Measurements from ENCODE around the gene SRM. TPM values are rescaled to one million over a fixed set of nuclear protein-coding genes. Genes with fewer than 3 reads are reported as not detected.

Gene SRM
- total RNA-seq, 1 experiment from 2014 or later, result 249 TPM

DNA sequence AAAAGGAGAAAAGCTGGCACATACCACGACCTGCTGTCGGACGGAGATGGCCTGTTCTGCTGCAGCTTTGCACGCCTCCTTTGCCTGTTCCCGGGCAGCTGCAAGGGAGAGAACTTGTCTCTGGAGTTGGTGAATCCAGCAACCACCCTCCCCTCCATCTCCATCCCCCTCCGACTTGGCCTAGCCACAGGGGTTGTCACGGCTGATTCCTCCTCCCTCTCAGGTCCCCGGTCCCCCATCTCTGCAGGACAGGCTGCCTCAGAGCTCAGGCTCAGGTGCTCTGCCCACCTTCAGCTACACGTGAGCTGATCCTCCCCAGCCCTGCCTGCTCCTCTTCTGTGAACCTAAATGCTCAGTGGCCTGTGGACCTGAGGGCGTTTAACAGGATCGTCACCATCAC lies 11.1 kb upstream of the SRM start:
- Histone ChIP-seq H3K9me3 (ENCODE audit: control insufficient read depth, insufficient read depth, low read depth, low read length) (no peaks in the 10 kb centered on the region), H3K4me1 (ENCODE audit: control insufficient read depth, insufficient read depth, low read length) (no peaks in the 10 kb centered on the region), H3K27ac (ENCODE audit: low read length) (no peak overlapping the region), H3K36me3 (ENCODE audit: control insufficient read depth, insufficient read depth, low read length) (peaks cover 27% of the 10 kb centered on the region), H3K4me3 (ENCODE audit: low read depth in 2 of 2, low read length in 2 of 2) (no peak overlapping the region), H3K27me3 (ENCODE audit: control insufficient read depth, insufficient read depth, low read length) (no peaks in the 10 kb centered on the region)
- no TSS peak for BruUV-seq (replicated peaks)
- POLR2A ChIA-PET, result no interaction called here
- no peak for ATAC-seq
- intact Hi-C loops (cut with micrococcal nuclease; ENCODE audit: unreplicated experiment), result no loop called here
- CTCF ChIA-PET, result no interaction called here
- in situ Hi-C loops (cut with HindIII; ENCODE audit: low pct_unique_long_range_greater_than_20kb, low sequenced_read_pairs), result no loop called here
- TF ChIP-seq, protein P1, sequence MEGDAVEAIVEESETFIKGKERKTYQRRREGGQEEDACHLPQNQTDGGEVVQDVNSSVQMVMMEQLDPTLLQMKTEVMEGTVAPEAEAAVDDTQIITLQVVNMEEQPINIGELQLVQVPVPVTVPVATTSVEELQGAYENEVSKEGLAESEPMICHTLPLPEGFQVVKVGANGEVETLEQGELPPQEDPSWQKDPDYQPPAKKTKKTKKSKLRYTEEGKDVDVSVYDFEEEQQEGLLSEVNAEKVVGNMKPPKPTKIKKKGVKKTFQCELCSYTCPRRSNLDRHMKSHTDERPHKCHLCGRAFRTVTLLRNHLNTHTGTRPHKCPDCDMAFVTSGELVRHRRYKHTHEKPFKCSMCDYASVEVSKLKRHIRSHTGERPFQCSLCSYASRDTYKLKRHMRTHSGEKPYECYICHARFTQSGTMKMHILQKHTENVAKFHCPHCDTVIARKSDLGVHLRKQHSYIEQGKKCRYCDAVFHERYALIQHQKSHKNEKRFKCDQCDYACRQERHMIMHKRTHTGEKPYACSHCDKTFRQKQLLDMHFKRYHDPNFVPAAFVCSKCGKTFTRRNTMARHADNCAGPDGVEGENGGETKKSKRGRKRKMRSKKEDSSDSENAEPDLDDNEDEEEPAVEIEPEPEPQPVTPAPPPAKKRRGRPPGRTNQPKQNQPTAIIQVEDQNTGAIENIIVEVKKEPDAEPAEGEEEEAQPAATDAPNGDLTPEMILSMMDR (IDR thresholded peaks at IDR 0.05), result no peak
- TF ChIP-seq SIN3A (IDR thresholded peaks at IDR 0.05; ENCODE audit: borderline replicate concordance, insufficient read depth, low read depth, low read length) (no peak), TCF7L2 (IDR thresholded peaks at IDR 0.05; ENCODE audit: low read depth, low read length) (no peak), POLR2AphosphoS5 (IDR thresholded peaks at IDR 0.05; ENCODE audit: low read depth, low read length) (no peak; the same call in 1 of the 2 replicates)
- TF ChIP-seq, protein P2, sequence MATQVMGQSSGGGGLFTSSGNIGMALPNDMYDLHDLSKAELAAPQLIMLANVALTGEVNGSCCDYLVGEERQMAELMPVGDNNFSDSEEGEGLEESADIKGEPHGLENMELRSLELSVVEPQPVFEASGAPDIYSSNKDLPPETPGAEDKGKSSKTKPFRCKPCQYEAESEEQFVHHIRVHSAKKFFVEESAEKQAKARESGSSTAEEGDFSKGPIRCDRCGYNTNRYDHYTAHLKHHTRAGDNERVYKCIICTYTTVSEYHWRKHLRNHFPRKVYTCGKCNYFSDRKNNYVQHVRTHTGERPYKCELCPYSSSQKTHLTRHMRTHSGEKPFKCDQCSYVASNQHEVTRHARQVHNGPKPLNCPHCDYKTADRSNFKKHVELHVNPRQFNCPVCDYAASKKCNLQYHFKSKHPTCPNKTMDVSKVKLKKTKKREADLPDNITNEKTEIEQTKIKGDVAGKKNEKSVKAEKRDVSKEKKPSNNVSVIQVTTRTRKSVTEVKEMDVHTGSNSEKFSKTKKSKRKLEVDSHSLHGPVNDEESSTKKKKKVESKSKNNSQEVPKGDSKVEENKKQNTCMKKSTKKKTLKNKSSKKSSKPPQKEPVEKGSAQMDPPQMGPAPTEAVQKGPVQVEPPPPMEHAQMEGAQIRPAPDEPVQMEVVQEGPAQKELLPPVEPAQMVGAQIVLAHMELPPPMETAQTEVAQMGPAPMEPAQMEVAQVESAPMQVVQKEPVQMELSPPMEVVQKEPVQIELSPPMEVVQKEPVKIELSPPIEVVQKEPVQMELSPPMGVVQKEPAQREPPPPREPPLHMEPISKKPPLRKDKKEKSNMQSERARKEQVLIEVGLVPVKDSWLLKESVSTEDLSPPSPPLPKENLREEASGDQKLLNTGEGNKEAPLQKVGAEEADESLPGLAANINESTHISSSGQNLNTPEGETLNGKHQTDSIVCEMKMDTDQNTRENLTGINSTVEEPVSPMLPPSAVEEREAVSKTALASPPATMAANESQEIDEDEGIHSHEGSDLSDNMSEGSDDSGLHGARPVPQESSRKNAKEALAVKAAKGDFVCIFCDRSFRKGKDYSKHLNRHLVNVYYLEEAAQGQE (IDR thresholded peaks at IDR 0.05; ENCODE audit: insufficient read depth in 1 of 2, low read depth in 2 of 2, low read length in 1 of 2), result no peak
- no peak for DNase-seq (ENCODE audit: low read depth, low spot score)

DNA sequence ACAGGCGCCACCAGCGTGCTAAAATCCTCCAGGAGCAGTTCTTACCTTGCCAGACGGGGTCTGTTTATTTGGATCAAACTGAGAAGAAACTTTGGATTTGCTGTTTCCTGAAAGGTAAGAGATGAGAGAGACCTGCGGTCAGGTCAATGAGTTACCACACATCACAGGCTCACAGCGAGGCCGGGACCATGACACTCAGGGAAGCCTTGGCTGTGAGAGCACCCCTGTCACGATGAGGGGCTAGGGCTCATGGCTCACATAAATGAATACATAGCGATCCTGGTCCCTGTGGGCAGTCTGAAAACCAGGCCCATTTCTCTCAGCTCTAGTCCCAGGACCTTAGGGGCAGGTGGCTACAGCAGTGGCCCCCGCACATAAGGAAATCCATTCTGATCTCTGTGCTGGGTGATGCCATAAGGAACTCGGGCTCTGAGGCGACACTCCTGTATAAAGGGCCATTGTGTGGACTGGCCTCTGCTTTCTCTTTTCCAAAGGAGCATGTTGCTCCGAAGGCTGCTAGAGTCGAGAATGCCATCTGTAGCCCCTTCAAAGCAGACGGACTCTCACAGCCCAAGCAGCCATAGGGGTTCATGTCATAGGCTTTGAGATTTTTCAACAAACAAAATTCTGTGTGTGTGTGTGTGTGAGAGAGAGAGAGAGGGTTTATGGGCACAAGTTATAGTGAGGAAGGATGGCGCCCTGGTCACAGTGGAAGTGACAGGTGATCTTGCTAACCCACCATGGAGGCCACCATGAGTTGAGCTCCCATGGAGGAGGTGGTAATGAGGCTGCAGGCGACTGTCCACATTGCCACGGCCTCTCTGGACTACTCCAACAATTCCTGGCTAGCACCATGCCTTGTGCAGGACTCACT lies 9.0 kb upstream of the SRM start:
- peaks cover 28% of the 10 kb centered on the region for H3K36me3 ChIP-seq (ENCODE audit: control insufficient read depth, insufficient read depth, low read length)
- CTCF ChIA-PET, result no interaction called here

More for the DNA sequence above, 9.0 kb upstream of the SRM start:
- Histone ChIP-seq H3K27ac (ENCODE audit: low read length) (no peak overlapping the region), H3K9me3 (ENCODE audit: control insufficient read depth, insufficient read depth, low read depth, low read length) (no peaks in the 10 kb centered on the region), H3K27me3 (ENCODE audit: control insufficient read depth, insufficient read depth, low read length) (no peaks in the 10 kb centered on the region), H3K4me1 (ENCODE audit: control insufficient read depth, insufficient read depth, low read length) (no peaks in the 10 kb centered on the region), H3K4me3 (ENCODE audit: low read depth in 2 of 2, low read length in 2 of 2) (no peak overlapping the region)
- no peak for TF ChIP-seq POLR2AphosphoS5 (IDR thresholded peaks at IDR 0.05; ENCODE audit: low read depth, low read length)
- no peak for TF ChIP-seq TCF7L2 (IDR thresholded peaks at IDR 0.05; ENCODE audit: low read depth, low read length)
- TF ChIP-seq, protein P2 (IDR thresholded peaks at IDR 0.05; ENCODE audit: insufficient read depth in 1 of 2, low read depth in 2 of 2, low read length in 1 of 2), result no peak
- TF ChIP-seq SIN3A (IDR thresholded peaks at IDR 0.05; ENCODE audit: borderline replicate concordance, insufficient read depth, low read depth, low read length), result no peak
- TF ChIP-seq, protein P1 (IDR thresholded peaks at IDR 0.05), result no peak
- POLR2A ChIA-PET, result interaction anchor here (0.6 kb wide), 1 partner anchor 12 kb away, joined by 8 read pairs; no protein-coding TSS in a partner anchor
- intact Hi-C loops (cut with micrococcal nuclease; ENCODE audit: unreplicated experiment), result no loop called here
- ATAC-seq (no peak), DNase-seq (ENCODE audit: low read depth, low spot score) (no peak)
- BruUV-seq (replicated peaks), result no TSS peak
- in situ Hi-C loops (cut with HindIII; ENCODE audit: low pct_unique_long_range_greater_than_20kb, low sequenced_read_pairs), result no loop called here
